Forelimb muscle (tissue), 1 donor: ENCODE results near the gene SNX5. TPM values are rescaled to one million over a fixed set of nuclear protein-coding genes. Genes with fewer than 3 reads are reported as not detected.

Experiments used
- DNase-seq: peaks from one replicate; pipeline ENCODE4 v3.0.0-alpha.2; 2013; ENCODE audit warnings: low read depth
- polyA plus RNA-seq: library from polyadenylated mRNA; unstranded; fragments of 120-200 nt; gene quantifications from one replicate; pipeline ENCODE4 v1.2.1, GENCODE V29; 2013; ENCODE audit not compliant: insufficient read length

SNX5 gene
- polyA plus RNA-seq, 1 donor: 98.6 TPM

- DNase-seq: no peak
Measured at GRCh38 chr20:17992847-17993513, 24.4 kb upstream of the SNX5 start.

- no peak for DNase-seq
Measured at GRCh38 chr20:17992224-17992637, 23.6 kb upstream of the SNX5 start.

- DNase-seq: no peak
Measured at GRCh38 chr20:17990278-17990972, 21.8 kb upstream of the SNX5 start.

GRCh38 chr20:17987988-17988387 is 19.4 kb upstream of the SNX5 start:
- no peak for DNase-seq

GRCh38 chr20:17985388-17986018 is 16.9 kb upstream of the SNX5 start:
- no peak for DNase-seq

- no peak for DNase-seq
Measured at GRCh38 chr20:17976305-17976704, 7.7 kb upstream of the SNX5 start.

GRCh38 chr20:17972121-17972520 is 3.5 kb upstream of the SNX5 start:
- no peak for DNase-seq

GRCh38 chr20:17971300-17972013 is 2.9 kb upstream of the SNX5 start:
- no peak for DNase-seq

- no peak for DNase-seq
Measured at GRCh38 chr20:17969884-17970409, 1.4 kb upstream of the SNX5 start.

- DNase-seq: no peak
Measured at GRCh38 chr20:17969278-17969883, 787 bp upstream of the SNX5 start.

- no peak for DNase-seq
Measured at GRCh38 chr20:17967521-17968365, 851 bp downstream of the SNX5 start.

- no peak for DNase-seq
Measured at GRCh38 chr20:17966432-17967310, 1.9 kb downstream of the SNX5 start.

GRCh38 chr20:17965042-17965697 is 3.4 kb downstream of the SNX5 start:
- no peak for DNase-seq

GRCh38 chr20:17964632-17965031 is 4.0 kb downstream of the SNX5 start:
- no peak for DNase-seq

- no peak for DNase-seq
Measured at GRCh38 chr20:17964073-17964472, 4.5 kb downstream of the SNX5 start.

GRCh38 chr20:17963114-17963897 is 5.3 kb downstream of the SNX5 start:
- no peak for DNase-seq

- no peak for DNase-seq
Measured at GRCh38 chr20:17961587-17961940, 7.0 kb downstream of the SNX5 start.

GRCh38 chr20:17960927-17961586 is 7.5 kb downstream of the SNX5 start:
- no peak for DNase-seq
